Amygdala (tissue), 56 donors: Measurements from ENCODE around the gene SEC22B.
"Not testable (repeated sequence)": the region's sequence is repeated elsewhere in the genome, so short reads cannot be mapped to it uniquely, and the experiment has no call there.

Experiments used
- DNase-seq, 56 donors: peaks; one replicate each; lab custom pipeline; 2025; lab: John Stamatoyannopoulos, UW

SEC22B gene

DNA sequence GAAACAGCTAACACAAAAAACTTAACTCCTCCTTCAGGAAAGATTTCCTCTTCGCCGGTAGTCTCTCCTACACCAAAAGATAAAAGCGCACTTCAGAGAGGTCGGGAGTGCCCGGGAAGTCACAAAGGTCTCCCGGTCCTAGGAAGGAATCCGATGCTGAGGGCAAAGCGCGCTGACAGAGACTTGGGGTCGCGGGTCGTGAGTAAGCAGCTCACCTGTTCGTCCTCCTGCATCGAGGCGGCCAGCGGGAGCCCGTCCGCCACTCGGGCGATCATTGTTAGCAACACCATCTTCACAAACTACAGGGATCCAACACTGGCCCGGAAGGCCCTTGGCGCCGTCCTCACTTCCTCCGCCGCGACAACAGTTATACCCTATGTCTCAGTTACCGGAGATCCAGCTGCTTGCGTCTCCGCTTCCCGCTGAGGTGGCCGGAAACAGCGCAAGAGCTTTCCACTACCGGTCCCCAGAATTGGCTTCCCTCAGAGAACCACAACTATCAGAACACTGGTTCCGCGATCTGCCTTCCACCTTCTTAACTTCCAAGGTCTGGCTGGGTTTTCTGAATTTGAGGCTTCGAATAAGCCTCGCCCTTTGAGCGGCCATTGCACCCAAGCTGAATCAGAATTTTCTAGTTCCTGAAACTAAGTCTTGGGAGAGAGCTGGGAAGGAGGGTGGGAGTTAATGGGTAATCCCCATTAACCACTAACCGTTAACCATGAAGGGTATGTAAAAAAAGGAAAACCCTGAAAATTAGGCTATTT lies at the start of gene SEC22B:
SEC22B (minus strand) TSS at position 429 of the 764 bp plus-strand sequence; CDS start at position 290, 139 bp downstream.
- DNase-seq = peak in 55 of 56 donors; percentile 49 to 93 (median 82)

DNA sequence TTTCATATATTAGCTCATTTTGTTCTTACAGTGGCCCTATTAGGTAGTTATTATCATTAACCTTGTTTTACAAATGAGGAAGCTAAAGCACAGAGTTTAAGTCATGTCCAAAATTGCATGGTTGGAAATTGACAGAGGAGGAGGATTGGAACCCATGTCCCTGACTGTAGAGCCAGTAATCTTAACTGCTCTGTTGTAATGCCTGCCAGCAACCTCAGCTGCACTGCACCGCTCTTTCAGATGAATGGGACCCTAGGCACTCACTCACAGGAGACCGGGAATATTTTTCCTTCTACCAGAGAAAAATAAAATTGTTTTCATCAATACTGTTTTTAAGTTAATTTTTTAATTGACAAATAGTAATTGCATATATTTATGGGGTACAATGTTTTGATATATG lies 41.6 kb upstream of the SEC22B start:
- DNase-seq = not testable (repeated sequence)

DNA sequence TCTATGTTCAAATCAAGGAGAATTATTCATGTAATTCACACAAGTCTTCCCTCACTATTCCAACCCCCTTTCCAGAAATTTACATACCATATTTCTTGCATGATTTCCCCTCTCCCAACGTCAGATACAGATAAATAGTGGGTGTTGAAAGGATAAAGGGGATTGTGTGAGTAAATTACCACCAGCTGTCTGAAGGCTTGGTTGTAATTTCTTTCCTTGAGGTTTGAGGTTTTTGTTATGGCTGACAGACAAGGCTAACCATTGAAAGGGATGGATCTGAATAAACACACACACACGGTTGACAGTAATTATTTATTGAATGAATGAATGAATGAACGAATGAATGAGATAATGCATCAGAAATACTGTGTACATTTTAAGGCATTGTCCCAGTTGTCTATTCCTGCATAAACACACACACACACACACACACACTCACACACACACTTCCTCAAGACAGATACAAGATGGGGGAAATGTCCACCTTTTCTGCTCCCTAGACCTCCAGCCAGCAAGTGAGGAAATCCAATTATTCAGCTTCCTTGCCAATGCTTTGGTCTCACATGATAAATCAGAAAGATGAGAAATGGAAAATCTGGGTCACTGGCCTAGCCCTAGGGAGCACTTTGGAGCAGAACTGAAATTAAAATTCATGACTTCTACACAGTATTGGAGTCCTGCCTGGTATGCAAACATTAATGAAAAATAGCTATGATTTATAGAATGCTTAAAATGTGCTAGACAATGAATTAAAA lies 41.0 kb upstream of the SEC22B start:
- DNase-seq = not testable (repeated sequence)

DNA sequence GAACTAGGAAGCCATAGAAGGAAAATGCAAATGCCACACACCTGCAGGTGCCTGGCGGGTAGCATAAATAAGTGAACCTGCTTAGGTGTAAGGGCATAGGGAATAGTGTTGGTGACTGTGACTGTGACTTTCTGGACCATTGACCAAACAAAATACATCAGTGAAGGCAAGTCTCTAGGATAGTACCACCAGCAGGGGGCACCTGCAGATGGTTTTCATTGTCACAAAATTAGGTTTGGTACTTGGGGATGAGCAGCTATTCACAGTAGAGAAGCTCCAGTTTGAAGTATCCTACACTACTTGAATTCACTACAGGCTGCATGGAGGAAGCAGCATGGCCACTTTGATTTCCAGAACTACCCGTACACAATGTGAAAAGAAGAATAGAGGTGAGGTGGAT lies 37.3 kb upstream of the SEC22B start:
- not testable (repeated sequence) for DNase-seq

DNA sequence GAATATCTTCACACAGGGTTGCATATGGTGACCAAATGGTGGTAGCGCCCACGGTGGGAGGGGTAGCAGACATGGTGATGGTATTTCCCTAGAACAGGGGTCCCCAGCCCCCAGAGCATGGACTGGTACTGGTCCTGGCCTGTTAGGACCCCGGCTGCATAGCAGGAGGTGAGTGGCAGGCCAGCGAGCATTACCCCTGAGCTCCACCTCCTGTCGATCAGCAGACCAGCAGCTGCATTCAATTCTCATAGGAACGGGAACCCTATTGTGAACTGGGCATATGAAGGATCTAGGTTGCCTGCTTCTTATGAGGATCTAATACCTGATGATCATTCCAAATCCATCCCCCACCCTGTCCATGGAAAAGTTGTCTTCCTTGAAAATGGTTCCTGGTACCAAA lies 34.4 kb upstream of the SEC22B start:
- DNase-seq = not testable (repeated sequence)

DNA sequence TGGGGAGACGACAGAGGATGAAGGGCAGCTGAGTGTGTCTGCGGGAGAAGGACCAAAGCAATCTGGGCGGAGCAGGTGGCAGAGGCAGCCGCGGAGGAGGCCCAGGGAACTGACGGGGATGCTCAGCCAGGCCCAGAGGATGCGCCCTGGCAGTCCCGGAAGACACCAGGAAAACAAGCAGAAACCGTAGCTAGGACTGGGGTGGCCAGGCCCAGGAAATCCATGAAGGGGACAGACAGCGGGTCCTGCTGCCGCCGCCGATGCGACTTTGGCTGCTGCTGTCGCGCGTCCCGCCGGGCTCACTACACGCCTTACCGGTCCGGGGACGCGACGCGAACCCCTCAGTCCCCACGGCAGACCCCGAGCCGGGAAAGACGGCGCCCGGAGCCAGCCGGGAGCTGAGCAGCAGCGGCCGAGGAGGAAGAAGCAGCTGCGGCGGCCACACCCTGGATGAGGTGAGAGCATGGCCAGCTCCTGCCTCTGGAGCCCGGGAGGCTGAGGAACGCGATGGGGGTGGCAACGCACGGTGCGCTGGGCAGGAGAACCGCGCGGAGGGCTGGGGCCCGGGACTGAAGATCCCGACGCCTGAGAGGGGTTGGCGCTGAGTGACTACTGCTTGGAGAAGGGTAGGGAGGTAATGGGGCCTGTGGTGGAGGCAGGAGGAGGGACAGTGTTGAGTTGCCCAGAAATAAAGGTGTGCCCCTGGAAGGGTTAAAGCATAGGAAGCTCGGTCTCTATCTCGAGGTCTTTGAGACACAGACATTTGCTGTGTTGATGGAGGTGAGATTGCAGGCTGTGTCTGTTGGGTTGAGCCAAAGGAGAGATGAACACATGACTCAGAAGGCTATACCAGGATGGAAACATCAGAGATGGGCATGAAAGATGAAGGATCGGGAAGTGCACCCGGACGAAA lies 20.8 kb upstream of the SEC22B start:
- not testable (repeated sequence) for DNase-seq

DNA sequence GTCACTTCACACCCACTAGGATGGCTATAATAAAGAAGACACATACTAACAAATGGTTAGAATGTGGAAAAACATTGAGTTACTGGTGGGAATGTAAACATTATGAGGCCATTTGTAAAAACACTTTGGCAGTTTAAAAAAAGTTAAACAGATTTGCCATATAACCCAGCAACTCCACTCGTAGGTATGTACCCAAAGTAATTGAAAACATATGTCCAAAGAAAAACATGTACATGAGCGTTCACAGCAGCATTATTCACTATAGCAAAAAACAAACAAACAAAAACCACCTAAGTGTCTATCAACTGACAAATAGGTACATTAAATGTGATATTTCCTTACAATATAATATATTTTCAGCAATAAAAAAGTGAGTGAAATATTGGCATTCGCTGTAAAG lies 12.3 kb upstream of the SEC22B start:
- DNase-seq = not testable (repeated sequence)

DNA sequence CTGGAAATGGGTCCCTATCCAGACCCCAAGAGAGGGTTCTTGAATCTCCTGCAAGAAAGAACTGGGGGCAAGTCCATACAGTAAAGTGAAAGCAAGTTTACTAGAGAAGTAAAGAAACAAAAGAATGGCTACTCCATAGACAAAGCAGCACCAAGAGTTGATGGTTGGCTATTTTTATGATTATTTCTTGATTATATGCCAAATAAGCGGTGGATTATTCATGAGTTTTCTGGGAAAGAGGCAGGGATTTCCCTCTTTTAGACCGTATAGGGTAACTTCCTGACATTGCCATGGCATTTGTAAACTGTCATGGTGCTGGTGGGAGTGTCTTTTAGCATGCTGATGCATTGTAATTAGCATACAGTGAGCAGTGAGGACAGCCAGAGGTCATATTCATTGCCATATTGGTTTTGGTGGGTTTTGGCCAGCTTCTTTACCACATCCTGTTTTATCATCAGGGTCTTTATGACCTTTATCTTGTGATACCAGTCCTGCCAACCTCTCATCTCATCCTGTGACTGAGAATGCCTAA lies 5.9 kb upstream of the SEC22B start:
- DNase-seq = not testable (repeated sequence)

DNA sequence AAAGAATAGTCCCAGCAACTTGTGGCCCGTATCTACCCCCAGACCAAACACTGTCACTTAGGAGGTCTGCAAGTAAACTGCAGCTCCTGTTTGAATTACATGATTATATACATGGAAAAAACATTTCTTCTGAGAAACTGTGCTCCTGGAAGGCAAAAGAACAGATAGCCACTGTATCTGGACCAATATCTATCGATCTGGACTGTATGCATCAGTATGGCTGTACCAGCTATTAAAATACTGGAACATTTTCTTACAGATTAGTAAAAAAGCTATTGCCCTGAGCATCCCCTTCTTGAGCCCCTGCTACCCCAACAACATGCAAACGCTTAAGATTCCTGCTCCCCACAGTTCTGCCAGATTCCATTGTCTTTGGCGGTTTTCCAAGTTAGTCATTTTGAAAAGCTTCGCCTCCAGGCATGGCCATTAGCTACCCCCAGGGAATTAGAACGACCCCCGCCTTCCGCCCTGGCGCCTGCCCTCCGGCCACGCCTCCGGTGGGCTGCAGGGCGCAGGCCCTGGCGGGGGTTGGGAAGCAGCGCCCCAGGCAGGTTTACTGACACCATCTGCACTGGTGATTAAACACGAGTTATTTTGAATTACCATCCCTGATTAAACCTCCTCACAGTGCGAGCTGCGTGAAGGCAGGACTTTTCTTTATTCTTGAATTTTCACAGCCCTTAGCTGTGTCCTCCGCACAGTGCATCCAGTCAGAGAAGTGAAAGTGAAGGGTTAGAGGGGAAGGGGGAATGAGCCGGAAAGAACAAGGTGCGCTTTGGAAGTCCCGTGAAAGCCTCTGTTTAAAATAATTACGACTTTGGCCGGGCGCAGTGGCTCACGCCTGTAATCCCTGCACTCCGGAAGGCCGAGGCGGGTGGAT lies 3.7 kb upstream of the SEC22B start:
- peak in 4 of 56 donors; percentile 6 to 19 (median 13) for DNase-seq

DNA sequence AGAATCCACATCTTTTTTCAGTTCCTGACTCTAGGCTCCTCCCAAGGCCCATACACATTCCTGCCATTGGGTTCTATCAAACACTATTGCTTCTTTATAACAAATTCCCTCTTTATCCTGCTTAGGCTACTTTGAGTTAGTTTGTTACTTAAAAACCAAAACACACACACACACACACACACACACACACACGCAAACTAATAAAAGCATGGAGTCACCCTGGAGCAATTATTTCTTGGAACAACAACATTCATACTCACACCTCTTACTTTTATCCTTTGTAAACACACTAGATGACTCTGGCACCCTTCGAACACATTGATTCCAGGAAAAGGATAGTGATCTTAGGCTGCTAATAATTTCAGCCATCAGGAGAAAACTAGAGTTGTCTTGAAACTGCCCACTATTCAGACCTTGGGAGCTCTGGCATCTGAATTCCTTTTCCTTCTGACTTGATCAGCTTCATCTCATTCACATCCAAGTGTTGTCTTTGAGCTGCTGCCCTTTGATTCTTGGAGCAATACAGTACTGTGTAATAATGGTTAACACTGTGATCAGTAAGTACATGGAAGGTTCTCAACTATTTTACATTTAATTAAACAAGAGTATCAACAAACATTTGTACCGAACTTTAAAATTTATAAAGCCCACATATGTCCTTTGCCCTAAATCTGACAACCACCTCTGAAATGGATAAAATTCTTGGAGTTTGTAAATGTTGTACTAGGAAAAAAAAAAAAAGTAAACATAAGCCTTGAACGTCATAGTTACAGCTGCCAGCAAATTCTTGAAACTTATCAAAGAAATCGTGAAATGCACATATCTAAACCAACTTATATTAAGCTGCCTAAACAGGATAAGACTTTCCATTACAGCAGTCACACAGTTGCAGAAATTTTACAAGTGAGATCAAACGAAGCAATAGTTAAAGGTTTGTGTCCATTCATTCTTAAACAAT lies 2.8 kb upstream of the SEC22B start:
- DNase-seq = no peak

DNA sequence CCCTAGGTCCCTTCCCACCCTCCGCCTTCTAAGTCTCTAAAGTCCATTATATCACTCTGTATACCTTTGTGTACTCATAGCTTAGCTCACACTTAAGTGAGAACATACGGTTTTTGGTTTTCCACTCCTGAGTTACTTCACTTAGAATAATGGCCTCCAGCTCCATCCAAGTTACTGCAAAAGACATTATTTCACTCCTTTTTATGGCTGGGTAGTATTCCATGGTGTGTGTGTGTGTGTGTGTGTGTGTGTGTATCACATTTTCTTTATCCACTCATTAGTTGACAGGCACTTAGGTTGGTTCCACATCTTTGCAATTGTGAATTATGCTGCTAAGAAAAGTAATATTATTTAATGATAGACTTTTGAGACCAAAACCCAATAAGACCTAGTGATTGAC lies 1.7 kb upstream of the SEC22B start:
- not testable (repeated sequence) for DNase-seq

DNA sequence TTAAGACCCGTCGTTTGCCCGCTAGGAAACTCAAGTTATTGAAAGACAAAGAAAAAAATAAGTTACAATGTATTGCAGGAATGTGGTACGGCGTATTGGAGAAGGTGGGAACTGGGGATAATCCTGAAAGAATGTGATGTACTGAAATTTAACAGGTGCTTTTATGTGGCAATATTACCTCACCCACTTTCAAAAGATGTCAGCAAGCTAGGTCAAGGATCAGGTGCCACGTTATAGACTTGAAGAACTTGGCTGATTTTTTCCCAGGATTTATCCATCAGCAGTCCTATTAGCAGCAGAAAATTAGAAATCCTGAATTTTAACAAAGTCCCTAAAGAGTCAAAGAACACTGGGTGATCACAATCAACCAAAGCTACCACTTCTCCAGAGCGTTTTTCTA lies 632 bp downstream of the SEC22B start:
- not testable (repeated sequence) for DNase-seq

DNA sequence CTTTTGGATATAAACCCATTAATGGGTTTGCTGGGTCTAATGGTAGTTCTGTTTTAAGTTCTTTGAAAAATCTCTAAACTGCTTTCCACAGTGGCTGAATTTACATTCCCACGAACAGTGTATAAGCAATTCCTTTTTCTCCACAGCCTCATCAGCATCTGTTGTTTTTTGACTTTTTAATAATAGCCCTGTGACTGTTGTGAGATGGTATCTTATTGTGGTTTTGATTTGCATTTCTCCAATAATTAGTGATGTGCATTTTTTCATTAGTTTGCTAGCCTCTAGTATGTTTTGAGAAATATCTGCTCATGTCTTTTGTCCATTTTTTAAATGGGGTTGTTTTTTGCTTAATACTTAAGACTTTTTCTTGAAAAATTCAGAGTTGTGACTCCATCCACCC lies 11.6 kb downstream of the SEC22B start:
- not testable (repeated sequence) for DNase-seq

DNA sequence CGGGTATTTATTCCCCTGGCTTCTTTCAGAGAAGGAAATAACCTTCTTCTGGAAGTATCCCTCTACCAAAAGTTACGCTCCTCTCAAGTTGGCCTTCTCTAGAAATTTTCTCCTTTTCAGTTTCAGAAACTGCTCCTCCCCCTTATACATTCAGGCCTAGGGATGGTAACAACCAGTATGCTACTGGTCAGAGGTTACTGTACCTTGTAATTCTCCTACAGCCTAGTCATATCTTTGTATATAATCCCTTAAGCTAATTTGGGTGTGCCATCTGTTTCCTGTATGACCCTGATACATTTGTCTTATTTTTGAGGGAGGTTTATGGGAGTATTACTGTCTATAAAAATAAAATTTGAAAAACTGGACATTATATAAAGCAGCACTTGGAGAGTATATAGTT lies 14.3 kb downstream of the SEC22B start:
- not testable (repeated sequence) for DNase-seq

DNA sequence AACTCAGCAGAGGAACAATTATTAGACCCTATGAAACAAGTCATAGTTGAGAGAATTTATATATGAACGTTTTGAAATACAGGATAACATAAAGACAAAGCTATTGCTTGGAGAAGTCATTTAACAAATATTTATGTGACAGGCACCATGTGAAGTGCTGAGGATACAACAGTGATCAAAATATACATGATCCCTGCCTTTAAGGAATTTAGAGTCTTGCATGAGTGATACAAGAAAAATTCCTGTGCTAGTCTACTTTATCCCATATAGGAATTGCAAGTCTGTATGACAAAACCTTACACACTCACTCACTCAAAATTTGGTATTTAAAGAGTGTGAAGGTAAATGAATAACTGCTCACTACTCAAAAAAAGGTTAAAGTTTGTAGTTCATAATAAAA lies 17.8 kb downstream of the SEC22B start:
- not testable (repeated sequence) for DNase-seq

DNA sequence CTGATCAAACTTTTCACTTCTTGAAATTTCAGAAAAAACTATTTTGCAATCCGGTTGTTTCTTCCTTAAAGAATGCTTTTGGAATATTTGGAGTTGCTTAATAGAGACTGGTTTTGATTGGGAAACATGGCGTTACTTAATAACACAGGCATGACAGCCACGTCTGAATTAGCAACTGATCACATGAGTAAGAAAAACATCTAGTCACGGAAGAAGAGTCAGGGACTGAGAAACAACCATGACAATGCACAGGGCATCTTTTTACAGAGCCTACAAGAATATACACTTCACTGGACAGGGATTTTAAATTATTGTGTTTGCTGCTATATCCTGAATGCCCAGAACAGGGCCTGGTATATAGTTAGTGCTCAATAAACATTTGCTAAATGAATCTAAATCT lies 18.2 kb downstream of the SEC22B start:
- not testable (repeated sequence) for DNase-seq

DNA sequence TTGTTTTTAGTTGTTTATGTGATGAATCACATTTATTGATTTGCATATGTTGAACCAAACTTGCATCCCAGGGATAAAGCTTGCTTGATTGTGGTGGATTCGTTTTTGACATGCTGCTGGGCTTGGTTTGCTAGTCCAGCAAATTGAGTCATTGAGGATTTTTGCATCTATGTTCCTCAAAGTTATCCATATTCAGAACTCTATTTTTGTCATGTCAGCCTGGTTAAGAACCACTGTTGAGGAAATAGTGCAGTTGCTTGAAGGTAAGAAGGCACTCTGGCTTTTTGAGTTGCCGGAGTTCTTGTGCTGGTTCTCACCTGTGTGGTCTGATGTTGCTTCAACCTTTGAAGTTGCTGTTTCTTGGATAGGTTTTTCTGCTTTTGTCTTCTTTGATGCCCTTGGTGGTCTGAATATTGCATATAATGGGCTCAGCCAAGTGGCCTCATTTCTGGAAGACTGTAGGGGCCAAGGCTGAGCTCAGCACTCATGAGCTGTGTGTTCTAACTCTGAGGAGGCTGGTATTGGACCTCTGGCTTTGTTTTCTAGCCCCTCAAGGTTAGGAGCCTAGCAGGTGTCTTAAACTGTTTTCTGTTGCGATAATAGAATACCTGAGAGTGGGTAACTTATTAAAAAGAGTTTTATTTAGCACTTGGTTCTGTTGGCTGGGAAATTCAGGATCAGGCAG lies 26.0 kb downstream of the SEC22B start:
- not testable (repeated sequence) for DNase-seq
